CD4-positive, alpha-beta T cell treated with Interferon gamma for 1 hour (primary cell): ENCODE results near the gene USP6NL.
"Not testable (repeated sequence)": the region's sequence is repeated elsewhere in the genome, so short reads cannot be mapped to it uniquely, and the experiment has no call there.

Source experiments
- DNase-seq: peaks from one replicate; pipeline ENCODE4 v3.0.0-alpha.2; 2020

USP6NL gene

DNA sequence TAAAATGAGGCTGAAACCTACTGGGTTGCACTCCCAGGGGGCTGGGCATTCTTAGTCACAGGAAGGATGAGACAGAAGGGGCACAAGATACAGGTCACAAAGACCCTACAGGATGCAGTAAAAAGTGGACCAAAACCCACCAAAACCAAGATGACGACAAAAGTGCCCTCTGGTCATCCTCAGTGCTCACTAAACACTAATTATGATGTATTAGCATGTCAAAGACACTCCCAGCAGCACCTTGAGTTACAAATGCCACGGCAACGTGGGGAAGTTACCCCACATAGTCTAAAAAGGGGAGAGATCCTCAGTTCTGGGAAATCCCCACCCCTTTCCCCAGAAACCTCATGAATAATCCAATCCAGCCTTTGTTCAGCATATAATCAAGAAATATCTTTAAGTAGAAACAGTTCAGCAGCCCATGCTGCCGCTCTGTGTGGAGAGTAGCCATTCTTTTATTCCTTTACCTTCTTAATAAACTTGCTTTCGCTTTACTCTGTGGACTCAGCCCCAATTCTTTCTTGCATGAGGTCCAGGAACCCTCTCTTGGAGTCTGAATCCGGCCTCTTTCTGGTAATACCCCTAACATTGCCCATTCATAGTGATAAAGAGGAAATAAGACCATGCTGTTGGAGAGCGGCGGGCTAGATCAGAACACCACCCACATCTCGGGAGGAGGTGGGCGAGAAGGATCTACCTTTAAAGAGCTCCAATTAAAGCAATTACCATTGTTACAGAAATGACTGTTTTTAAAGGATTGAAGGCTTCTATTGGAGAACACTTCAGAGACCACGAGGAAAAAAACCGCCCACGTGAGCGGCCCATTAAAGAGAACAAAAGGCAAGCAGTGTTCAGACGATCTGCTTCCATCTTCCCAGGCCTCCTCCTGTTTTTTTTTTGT, 170.9 kb downstream of the USP6NL start:
- DNase-seq, result no peak

DNA sequence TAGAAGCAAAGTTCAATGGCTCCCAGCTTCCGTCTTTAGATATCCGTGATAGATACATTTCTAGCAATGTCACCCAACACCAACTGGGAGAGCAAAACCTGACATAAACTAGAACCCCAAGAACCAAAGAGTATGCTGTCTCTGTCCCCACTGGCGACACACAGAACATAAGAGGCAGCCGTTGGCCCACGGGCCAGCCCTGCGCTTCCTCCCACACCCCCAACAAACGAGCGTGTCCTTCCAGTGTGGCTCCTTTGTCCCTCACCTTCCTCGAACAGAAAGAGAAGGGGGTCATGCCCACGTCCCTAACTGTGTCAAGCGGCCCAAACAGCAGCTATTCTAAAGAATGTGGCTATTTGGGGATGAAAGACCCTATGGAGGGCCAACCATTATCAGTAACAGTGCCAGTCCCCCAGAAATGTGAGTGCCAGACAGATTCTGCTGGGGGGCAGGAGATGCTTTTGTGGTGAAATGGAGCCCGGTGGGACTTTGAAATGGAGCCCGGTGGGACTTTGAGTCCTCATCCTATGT, 171.9 kb downstream of the USP6NL start:
- no peak for DNase-seq

DNA sequence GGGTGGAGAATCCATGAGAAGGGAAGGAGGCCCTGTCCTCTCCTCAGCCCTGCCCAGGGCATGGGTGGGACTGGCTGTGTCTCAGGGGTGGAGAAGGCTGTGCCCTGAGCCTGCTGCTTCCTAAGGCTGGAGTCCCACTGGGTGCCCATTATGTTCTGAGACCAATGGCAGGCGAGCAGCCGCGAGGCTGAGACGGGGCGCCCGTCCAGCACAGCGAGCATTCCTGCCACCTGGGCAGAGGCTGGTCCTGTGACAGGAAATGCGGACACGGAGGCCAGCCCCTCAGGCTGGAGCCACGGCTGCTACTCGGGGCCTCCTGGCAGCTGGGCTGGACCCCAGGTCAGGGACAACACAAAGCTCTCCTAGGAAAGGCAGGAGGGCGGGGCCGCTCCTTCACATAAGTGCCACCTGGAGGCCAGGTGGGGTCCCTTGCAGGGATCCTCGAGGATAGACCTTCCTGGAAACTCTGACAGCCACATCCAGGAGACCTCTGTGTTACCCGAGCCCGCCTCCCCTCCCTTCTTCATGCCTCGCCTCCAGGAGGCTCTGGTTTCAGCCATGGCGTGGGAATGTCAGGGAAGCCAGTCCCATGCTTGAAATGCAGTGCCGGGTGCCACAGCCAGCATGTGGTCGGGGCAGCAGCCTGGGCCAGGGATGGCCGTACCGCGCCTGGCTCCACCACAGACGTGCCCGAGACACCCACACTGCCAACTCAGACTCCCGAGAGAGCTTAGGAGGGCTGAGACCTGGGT, 173.9 kb downstream of the USP6NL start:
- no peak for DNase-seq

DNA sequence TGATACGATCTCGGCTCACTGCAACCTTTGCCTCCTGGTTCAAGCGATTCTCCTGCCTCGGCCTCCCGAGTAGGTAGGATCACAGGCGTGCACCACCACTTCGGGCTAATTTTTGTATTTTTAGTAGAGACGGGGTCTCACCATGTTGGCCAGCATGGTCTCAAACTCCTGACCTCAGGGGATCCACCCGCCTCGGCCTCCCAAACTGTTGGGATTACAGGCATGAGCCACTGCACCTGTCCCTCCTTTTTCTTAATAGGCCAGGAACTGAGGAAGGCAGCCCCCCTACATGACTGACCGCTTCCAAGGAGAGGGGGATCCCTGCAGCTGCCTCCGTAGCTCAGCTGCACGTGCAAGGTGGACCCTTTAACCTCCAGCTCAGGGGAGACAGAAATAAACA, 175.0 kb downstream of the USP6NL start:
- not testable (repeated sequence) for DNase-seq

DNA sequence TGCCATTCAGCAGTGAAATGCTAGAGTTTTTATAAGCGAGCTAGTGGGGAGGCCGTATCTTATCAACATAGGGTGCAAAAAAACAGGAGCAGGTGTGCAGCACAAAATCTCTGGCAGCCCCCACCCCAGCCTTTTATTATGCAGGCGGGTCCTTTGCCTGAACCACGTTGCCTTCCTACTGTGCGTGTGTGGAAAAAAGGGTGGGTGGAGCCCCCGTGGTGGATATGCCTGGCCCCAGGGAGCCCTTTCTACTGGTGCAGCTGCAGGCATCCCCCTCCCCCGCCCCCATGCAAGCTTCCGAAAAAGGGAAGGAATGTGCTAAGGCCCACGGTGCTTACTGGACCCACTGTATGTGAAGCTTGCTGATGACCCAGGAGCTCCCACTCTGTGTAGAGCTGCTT, 175.9 kb downstream of the USP6NL start:
- DNase-seq, result no peak

DNA sequence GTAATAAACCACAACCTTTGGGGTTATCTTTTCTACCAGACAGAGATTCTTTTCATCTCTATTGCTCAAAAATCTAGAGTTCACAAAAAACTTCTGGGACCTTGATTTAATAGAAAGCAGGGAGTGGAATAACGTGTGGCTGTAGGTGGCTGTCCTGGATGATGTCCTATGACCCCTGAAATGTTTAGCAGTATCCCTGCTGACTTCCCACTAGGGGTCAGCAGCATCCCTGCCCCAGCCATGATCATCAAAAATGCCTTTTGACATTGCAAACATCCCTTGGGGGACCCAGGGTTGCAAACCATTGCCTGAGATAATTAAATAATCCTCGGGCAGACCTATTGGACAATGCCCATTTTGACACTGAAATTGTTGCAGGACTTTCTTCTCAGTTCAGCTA, 177.1 kb downstream of the USP6NL start:
- DNase-seq, result no peak

DNA sequence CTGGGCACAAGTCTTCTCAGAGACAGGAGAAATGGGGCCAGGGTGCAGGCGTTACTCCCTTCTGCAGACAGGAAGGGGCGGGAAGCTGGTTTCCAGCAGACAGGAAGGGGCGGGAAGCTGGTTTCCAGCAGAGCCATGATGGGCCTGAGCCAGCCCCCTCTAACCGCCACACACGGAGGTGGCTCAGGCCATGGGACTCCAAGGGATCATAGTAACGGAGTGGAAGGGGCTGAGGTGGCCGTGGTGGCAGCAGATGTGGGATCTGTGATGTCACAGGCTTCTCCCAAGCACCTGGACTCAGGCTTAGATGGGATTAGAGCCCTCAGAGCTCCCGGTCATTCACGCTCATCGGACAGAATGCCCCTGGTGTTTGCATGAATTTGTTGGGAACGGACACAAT, 177.8 kb downstream of the USP6NL start:
- no peak for DNase-seq

DNA sequence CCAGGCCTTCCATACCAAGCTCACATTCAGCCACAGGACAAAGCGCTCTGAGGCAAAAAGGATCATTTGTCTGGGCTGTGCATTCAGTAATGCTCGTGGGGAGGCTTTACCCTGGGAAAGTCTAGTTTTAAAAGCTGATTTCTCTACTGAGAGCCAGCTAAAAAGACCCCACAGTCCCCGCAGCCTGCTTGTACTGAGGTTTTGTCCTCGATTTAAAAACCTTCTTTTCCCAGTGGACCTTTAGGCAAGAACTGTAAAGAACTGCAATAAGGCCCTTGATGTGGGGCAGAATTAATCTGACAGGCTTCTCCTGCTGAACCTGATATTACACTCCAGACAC, 180.3 kb downstream of the USP6NL start:
- DNase-seq, result no peak

DNA sequence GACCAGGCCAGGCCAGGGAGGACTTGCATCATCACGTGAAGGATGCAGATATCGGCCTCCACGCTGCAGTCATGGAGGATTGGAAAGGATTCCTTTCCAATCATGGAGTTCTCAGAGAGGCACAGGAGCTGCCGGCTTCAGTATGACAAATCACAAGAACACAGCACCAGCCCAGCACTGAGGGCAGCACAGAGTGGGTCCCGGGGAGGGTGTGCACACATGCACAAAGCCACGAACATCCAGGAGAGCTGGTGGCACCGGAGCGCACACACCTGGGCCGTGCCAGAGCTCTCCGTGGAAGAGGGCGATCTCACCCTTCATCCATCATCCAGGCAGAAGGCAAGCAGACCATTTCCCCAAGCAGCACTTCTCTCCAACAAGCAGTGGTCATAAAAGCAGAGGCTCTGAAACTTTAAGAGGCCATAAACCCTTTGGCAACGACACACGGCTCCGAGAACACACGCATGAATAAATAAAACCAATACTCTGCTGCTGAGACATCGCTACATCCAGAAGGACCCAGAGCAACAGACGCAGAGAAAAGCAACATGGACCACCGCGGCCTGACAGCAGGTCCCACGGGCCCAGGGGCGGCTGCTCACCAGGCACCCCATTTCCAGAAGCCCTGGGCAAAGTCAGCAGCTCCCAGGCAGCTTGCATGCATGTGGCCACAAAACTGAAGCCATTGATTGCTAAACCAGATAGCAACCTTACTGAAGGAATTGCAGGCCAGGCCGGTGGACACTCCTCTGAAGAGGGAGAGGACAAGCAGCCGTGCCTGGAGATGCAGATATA, 180.8 kb downstream of the USP6NL start:
- no peak for DNase-seq

DNA sequence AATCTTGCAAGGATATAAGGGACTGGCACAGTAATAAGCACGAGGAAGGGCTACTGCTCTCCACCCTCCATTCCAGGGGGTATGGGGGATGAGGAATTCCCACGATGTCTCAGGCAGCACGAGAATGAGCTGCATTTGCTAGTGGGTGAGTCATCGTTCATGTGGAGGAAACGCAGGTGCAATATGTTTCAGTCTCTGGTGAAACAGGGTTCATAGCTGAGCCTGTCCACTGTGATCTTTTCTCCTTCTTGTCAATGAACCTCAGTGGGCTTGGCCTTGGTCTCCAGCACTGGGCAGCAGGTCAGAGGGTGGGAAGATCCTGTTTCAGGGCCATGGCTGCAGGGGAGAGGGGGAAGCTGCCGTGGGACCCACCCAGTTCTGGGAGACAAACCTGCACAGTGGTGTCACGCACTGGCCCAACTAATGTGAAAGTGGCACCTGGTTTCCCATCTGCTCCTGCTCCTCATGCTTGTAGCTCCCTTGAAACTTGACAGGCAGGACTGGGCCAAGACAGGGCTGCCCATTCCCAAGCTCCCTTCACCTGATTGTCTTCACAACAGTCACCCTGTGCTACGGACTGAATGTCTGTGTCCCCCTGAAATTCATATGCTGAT, 181.9 kb downstream of the USP6NL start:
- DNase-seq, result no peak

DNA sequence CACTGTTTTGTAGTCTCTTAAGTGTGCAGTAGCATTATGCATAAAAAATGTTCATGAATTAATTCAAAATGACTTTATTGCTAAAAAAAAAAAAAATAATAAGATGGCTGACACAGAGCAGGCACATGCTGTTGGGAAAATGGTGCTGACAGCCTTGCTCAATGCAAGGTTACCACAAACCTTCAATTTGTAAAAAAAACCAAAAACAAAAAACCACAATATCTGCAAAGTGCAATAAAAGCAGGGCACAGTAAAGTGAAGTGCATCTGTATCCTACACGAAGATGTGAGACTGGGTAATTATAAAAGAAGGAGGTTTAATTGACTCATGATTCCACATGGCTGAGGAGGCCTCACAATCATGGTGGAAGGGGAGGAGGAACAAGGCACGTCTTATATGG, 185.8 kb downstream of the USP6NL start:
- DNase-seq, result no peak

DNA sequence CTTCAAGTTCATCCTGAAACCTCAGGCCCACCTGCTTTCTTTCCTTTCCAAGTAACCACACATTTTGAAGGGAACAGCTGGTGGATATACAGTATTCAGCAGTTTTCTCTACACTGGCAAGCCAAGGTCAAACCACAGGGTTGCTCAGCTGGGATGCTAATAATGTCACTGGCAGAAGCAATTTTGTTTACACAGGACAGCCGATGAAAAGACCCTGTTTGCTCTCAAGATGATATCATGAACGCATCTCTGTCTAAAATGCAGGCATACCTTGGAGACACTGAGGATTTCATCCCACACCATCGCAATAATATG, 186.2 kb downstream of the USP6NL start:
- no peak for DNase-seq

DNA sequence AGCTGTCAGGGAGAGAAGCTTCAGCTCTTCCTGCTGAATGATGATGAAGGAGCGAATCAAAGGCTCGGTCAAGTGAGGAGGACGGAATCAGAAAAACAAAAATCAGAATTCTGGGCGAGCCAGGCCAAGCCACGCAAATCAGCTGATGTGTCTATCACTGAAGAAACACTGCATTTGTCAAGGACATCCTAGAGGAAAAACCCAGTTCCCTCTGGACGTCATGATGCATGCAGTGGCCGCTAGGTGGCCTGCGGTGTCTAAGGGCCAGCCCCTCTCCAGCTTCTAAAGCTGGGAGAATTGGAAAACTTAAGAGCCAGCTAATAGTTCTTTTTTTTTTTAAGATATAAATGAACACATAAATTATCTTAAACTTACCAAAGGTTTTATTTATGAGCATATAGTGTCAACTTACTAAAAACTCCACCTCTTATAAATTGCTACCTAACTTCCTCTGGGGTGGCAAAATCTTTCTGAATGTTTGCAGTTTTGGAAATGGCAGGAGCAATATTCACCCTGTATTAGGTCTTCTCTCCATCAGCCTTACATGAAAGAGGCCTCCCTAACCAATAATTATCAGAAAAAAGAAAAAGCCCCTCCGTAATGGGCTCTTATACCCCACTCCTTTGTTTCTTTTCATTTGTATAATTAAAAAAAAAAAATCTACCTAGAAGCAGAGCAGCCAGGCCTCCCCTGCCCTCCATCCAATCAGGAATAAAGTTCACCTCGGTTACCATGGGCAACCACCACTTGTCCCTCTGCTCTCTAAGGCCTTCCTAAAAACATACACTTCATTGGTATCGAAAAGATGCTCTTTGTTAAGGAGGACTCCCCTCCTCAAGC, 186.8 kb downstream of the USP6NL start:
- no peak for DNase-seq

DNA sequence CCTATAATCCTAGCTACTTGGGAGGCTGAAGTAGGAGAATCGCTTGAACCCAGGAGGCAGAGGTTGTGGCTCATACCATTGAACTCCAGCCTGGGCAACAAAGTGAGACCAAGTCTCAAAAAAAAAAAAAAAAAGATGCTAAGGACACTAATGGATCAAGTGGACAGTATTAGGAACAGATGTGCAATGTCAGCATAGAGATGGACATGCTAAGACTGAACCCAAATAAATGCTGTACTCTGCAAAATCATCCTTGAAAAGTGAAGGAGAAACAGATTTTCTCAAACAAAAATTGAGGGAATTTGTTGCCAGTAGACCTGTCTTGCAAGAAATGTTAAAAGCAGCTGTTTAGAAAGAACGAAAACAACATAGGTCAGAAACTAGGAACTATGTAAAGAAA, 194.5 kb downstream of the USP6NL start:
- no peak for DNase-seq

DNA sequence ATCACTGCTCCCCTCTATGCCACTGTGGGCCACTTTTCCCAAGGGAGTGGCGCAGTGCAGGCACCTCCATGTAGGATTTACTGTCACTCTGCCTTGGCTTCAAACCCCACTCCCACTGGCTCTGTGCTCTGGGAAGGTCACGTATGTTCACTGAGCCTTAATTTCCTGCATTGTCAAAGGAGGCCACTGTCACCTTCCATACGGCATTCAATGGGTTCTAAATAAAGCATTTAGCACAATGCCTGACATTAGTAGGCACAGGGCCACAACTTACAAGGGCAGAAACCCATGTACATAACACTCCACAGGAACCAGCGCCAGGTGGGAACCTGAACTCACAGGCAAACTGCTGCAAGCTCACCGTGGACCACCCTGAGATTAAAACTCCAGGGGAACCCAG, 196.4 kb downstream of the USP6NL start:
- no peak for DNase-seq

DNA sequence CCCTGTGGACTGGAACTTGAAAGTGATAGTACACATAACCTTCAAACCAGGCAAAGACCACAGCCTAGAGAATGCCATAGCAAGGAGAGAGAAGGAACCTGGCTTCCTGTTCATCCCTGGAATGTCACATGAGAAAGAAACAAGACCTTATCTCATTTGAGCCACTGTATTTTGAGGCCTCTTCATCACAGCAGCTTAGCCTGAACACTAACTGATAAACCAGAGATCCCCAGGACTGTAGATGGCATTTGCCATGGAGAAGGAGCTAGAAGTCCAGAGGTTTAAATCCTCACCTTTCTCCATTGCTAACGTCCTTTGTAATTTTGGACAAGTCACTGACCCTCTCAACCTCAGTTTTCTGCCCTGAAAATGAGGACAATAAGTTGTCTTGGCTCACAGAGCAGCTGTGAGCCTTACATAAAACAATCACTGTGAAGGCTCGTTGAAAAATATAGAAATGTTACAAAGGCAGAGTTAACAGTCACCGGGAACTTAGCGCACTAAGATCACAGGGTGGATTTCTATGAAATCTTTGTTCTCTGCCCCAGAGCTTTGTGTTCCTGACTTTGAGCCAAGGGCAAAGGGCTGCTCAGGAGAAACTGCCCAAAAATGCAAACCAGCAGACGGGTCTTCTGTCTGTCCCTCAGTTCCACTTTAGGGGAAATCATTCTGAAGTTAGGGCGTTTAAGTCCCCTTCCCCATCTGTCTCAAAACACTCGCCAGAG, 197.0 kb downstream of the USP6NL start:
- no peak for DNase-seq

DNA sequence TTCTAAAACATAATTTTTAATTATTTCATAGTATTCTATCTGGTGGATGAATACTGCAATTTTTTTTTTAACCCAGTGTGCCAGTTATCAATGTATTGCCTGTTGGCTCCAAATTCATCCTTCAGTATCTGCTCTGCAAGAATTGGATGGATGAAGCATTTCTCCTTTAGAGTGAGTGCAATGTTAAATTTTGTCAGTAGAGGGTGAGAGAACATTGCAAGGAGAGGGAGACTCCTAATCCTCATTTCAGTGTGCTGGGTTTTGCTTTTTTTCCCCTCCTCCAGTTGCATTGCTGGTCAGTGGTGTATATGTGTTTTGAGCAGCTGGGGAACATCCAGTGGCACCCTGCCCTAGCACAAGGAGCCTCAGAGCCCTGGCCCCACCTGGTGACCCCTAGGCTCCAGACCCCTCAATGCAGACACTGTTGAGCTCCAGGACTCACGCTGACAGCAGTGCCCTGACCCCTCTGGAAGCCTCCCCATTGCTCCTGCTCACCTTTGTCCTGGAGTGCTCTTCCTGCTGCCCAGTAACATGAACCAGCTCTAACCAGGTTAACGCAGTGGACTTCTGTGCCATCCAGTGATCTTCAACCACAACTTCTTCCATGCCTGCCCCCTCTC, 199.4 kb downstream of the USP6NL start:
- DNase-seq, result no peak

DNA sequence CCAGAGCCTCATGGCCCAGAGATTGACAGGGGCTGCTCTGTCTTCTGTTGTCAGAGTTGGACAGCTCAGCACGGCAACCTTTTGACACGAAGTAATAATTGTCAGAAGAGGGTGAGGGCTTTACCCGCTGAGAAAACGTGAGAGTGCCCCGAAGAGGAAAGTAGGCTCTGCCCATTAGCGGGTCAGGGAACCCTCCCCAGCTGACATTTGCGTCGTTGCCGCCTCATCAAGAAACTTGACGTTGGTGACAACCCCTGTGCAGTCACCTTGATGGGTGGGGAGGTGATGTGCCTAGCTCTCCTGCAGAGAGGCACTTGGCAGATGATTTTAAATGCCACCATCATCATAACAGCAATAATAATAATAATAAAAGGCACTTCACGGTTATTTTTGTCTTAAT, 202.1 kb downstream of the USP6NL start:
- no peak for DNase-seq

DNA sequence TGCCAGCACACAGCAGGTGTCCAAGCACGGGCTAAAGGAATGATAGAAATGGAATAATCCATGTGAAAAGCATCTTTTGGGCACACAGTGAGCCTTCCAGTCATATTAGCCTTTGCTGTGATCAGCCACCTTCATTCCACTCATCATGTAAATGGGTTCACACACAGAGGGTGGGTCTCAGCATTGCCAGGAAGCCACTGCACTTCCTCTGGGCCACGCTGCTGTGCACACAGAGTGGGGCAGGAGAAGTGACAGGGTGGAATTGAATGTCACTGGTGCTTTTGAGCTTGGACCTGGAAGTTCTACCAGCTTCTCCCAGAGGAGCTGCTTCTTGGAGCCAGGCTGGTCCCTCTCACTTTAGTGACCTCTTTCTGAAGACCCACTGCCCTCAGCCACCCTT, 203.5 kb downstream of the USP6NL start:
- DNase-seq, result peak; percentile 22

DNA sequence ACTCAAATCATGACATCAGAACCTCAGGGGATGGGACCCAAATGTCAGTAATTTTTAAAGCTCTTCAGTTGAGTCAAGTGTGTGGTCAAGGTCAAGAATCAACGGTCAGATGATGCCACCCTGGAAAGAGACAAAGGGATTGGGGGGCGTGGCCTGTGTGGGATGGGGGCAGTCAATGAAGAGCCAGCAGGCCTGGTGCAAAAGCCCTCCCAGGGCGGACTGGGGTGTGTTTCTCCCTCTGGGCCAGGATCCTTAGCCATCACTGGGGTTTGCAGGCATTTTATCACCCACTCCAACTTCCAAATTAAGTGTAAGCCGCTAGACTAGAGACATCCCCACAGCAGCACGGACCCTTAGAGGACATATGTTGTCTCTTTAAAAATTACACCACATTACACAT, 204.7 kb downstream of the USP6NL start:
- DNase-seq, result no peak

DNA sequence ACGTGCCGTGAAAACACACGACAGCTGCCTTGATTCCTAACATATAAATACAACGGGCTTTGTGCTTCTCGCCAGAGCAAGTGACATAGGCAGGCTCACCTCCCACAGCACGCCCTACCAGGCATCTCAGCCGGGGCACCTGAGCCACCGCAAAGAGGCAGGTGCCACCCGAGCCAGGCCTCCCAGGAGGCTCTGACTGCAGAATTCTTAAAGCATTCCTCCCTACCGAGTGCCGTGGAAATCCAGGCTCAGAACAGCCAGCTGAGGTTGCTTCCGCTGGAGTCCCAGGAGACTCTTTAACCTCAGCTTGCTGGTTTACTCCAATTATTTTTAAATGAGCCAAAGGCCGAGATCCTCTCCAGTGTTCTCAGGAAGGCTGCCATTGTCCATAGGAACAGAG, 206.5 kb downstream of the USP6NL start:
- DNase-seq, result no peak
